Testis (tissue), 3 donors: ENCODE results near the gene OR1S2. TPM values are rescaled to one million over a fixed set of nuclear protein-coding genes. Genes with fewer than 3 reads are reported as not detected.
"Not testable (repeated sequence)": the region's sequence is repeated elsewhere in the genome, so short reads cannot be mapped to it uniquely, and the experiment has no call there.

Experiments used
- DNase-seq: peaks from one replicate; pipeline ENCODE4 v3.0.0-alpha.2; 2019
- H3K27ac ChIP-seq, 2 donors: fragments of 200-600 bp; sonication (generic); one replicate each; pipeline ENCODE4 v1.5.1; 2019
- H3K27me3 ChIP-seq: fragments of 200-600 bp; sonication (generic); one replicate; pipeline ENCODE4 v1.5.1; 2019
- H3K36me3 ChIP-seq: fragments of 200-600 bp; sonication (generic); one replicate; pipeline ENCODE4 v1.5.1; 2017; ENCODE audit warnings: low read depth; ENCODE audit errors: missing control alignments
- H3K4me1 ChIP-seq: fragments of 200-600 bp; sonication (generic); one replicate; pipeline ENCODE4 v1.5.1; 2019
- H3K4me3 ChIP-seq, 2 donors: fragments of 200-600 bp; sonication (generic); one replicate each; pipeline ENCODE4 v1.5.1; 2017 to 2019
- H3K9me3 ChIP-seq: fragments of 200-600 bp; sonication (generic); one replicate; pipeline ENCODE4 v1.5.1; 2017
- POLR2A ChIP-seq: fragments of 450-650 bp; IDR thresholded peaks from one replicate; pipeline ENCODE4 v1.6.1; 2017; ENCODE audit warnings: antibody characterized with exemption, mild to moderate bottlenecking, moderate library complexity
- WGBS, 2 donors: methylation state at CpG; one replicate each; pipeline ENCODE4 v1.1.5; 2018; 5-methylcytosine and 5-hydroxymethylcytosine counted together
- intact Hi-C: fragments of 100-400 bp; cut with DNase I; formaldehyde crosslinking; loops from one replicate; pipeline ENCODE4 v1.15.1; 2023; ENCODE audit warnings: low total_unique reads
- polyA plus RNA-seq: library from polyadenylated mRNA; stranded (reverse); fragments of 350-450 nt; fragmentation: Illumina TruSeq; extraction: RNeasy Lipid Tissue Mini Kit (QIAGEN cat#74804); gene quantifications from one replicate; pipeline ENCODE4 v1.2.3, GENCODE V29; 2014; ENCODE audit warnings: low read depth, low replicate concordance; ENCODE audit not compliant: insufficient read depth
- total RNA-seq, 2 donors: library from RNA; depleted of rRNA; stranded (reverse); fragments of >200 nt; gene quantifications; one replicate each; pipeline ENCODE4 v1.2.3, GENCODE V29; 2016
- TF ChIP-seq, protein P1 (sequence below), 3 experiments: fragments of 450-650 bp in 2 of 3; fragments of 200-600 bp in 1 of 3; sonication (generic) in 1 of 3; IDR thresholded peaks; one replicate each; pipeline ENCODE4 v1.5.1; 2016 to 2019; ENCODE audit warnings: antibody characterized with exemption in 3 of 3, mild to moderate bottlenecking in 2 of 3, moderate library complexity in 1 of 3

Gene OR1S2
- total and polyA plus RNA-seq, 3 donors from 2014 or later: not detected

- no peaks in the 10 kb centered on the region for H3K27me3 ChIP-seq
- no peaks in the 10 kb centered on the region for H3K36me3 ChIP-seq
- no peak overlapping the region for H3K27ac ChIP-seq
- H3K9me3 ChIP-seq: no peaks in the 10 kb centered on the region
- no peak overlapping the region for H3K4me3 ChIP-seq
- no peak for DNase-seq
- no peaks in the 10 kb centered on the region for H3K4me1 ChIP-seq
- TF ChIP-seq POLR2A: no peak
- TF ChIP-seq, protein P1, sequence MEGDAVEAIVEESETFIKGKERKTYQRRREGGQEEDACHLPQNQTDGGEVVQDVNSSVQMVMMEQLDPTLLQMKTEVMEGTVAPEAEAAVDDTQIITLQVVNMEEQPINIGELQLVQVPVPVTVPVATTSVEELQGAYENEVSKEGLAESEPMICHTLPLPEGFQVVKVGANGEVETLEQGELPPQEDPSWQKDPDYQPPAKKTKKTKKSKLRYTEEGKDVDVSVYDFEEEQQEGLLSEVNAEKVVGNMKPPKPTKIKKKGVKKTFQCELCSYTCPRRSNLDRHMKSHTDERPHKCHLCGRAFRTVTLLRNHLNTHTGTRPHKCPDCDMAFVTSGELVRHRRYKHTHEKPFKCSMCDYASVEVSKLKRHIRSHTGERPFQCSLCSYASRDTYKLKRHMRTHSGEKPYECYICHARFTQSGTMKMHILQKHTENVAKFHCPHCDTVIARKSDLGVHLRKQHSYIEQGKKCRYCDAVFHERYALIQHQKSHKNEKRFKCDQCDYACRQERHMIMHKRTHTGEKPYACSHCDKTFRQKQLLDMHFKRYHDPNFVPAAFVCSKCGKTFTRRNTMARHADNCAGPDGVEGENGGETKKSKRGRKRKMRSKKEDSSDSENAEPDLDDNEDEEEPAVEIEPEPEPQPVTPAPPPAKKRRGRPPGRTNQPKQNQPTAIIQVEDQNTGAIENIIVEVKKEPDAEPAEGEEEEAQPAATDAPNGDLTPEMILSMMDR (IDR thresholded peaks at IDR 0.05): no peak
- intact Hi-C loops: no loop called here
Measured at GRCh38 chr11:58216476-58216875, 12.5 kb upstream of the OR1S2 start.

DNA sequence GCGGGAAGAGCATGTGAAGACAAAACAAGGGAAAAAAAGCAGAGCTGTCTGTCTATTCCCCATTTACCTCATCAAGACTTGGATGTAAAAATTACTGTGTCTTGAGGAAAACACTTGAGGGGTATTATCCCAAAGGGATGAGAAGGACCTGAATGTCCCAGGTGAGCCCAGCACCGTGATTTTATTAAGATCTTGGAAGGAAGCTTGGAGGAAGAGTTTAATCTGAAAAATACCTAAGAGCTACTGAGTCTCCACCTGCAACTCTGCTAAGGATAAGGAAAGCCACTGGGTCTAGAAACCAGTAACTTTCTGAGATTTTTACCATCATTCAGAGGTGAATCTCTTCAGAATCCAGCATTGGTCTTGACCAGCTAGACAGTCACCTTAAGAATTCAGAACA is 8.5 kb upstream of the OR1S2 start, which contains the start of gene OR1S1:
Gene OR1S1, plus strand, starts transcription at position 301 of the 400 bp plus-strand sequence.
- H3K27ac ChIP-seq, H3K27me3 ChIP-seq, DNase-seq, H3K4me3 ChIP-seq, H3K4me1 ChIP-seq, H3K9me3 ChIP-seq, intact Hi-C loops, H3K36me3 ChIP-seq: not testable (repeated sequence)
- 81 to 88% methylated on average over 2 of the region's 2 CpGs for WGBS, 2 donors

- intact Hi-C loops: no loop called here
- H3K27me3 ChIP-seq: no peaks in the 10 kb centered on the region
- WGBS, 2 donors: 58 to 70% methylated on average over 1 of the region's 1 CpG
Measured at GRCh38 chr11:58199271-58199670, 4.7 kb downstream of the OR1S2 start.

DNA sequence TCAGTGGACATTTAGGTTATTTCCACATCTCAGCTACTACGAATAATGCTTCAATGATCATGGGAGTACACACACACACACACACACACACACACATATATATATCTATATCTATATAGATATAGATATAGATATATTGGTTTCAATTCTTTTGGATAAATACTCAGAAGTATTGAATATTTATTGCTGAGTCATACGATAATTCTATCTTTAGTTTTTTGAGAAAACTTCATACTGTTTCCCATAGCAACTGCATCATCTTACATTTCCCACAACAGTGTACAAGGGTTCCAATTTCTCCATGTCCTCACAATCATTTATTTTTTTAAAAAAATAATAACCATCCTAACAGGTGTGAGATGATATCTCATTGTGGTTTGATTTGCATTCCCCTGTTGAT is 8.0 kb downstream of the OR1S2 start:
- WGBS, 2 donors: 97 to 98% methylated on average over 2 of the region's 2 CpGs
- no peaks in the 10 kb centered on the region for H3K4me1 ChIP-seq
- no peaks in the 10 kb centered on the region for H3K27me3 ChIP-seq
- H3K4me3 ChIP-seq: no peak overlapping the region
- H3K27ac ChIP-seq: no peak overlapping the region
- no peak for DNase-seq
- intact Hi-C loops: no loop called here
- no peaks in the 10 kb centered on the region for H3K36me3 ChIP-seq
- TF ChIP-seq, protein P1 (IDR thresholded peaks at IDR 0.05): no peak
- no peak for TF ChIP-seq POLR2A
- H3K9me3 ChIP-seq: no peaks in the 10 kb centered on the region

More at GRCh38 chr11:58199271-58199670, 4.7 kb downstream of the OR1S2 start:
- TF ChIP-seq, protein P1 (IDR thresholded peaks at IDR 0.05): no peak
- no peak for TF ChIP-seq POLR2A
- H3K4me1 ChIP-seq: no peaks in the 10 kb centered on the region
- DNase-seq: no peak
- H3K4me3 ChIP-seq: no peak overlapping the region
- H3K9me3 ChIP-seq: no peaks in the 10 kb centered on the region
- H3K36me3 ChIP-seq: no peaks in the 10 kb centered on the region
- no peak overlapping the region for H3K27ac ChIP-seq

DNA sequence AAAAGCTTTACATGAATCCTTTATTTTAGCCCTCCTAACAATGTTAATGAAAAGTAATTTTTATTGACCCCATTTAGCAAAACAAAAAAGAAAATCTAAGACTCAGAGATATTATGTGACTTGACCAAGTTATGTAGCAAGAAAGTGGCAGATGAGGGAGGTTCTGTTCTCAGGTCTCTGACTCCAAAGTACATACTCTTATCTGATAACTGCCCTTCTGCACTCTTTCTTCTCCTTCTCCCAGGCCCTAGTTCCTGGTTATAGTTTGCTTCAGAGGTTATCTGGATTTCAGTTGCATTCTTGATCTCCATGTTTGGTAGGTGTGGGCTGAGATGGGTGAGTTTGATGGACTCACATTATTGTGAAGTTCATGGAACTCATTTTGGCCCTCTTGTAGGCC is 10.6 kb downstream of the OR1S2 start:
- no peaks in the 10 kb centered on the region for H3K36me3 ChIP-seq
- TF ChIP-seq POLR2A: no peak
- TF ChIP-seq, protein P1 (IDR thresholded peaks at IDR 0.05): no peak
- H3K9me3 ChIP-seq: no peaks in the 10 kb centered on the region
- no peak overlapping the region for H3K27ac ChIP-seq
- H3K4me1 ChIP-seq: no peaks in the 10 kb centered on the region
- DNase-seq: no peak
- no peak overlapping the region for H3K4me3 ChIP-seq
- no peaks in the 10 kb centered on the region for H3K27me3 ChIP-seq
- intact Hi-C loops: no loop called here
